BE2C (cell line): ENCODE data around the gene LRRIQ1.

Experiments
- DNase-seq: peaks from one replicate; pipeline ENCODE4 v3.0.0-alpha.2; 2020
- H3K27me3 ChIP-seq: fragments of 250-450 bp; sonication (Bioruptor Pico); 2 replicates; pipeline ENCODE4 v1.5.1; 2020; ENCODE audit warnings: mild to moderate bottlenecking
- H3K36me3 ChIP-seq: fragments of 250-450 bp; sonication (Bioruptor Pico); 2 replicates; pipeline ENCODE4 v1.5.1; 2020; ENCODE audit warnings: mild to moderate bottlenecking
- H3K4me1 ChIP-seq: fragments of 250-450 bp; sonication (Bioruptor Pico); 2 replicates; pipeline ENCODE4 v1.5.1; 2020
- H3K4me3 ChIP-seq: 2 replicates; pipeline ENCODE4 v1.5.1; 2011; ENCODE audit warnings: low read depth, low read length
- H3K9me3 ChIP-seq: fragments of 250-450 bp; sonication (Bioruptor Pico); 2 replicates; pipeline ENCODE4 v1.5.1; 2020
- TF ChIP-seq, protein P1 (sequence below): IDR thresholded peaks from 2 replicates; pipeline ENCODE4 v1.5.1; 2012; ENCODE audit warnings: mild to moderate bottlenecking, low read depth, low read length

The LRRIQ1 gene

GRCh38 chr12:85225501-85225900, 189.3 kb downstream of the LRRIQ1 start:
- Histone ChIP-seq H3K27me3 (no peaks in the 10 kb centered on the region), H3K4me1 (no peaks in the 10 kb centered on the region), H3K4me3 (no peak overlapping the region), H3K9me3 (no peaks in the 10 kb centered on the region), H3K36me3 (no peaks in the 10 kb centered on the region)
- no peak for DNase-seq
- TF ChIP-seq, protein P1, sequence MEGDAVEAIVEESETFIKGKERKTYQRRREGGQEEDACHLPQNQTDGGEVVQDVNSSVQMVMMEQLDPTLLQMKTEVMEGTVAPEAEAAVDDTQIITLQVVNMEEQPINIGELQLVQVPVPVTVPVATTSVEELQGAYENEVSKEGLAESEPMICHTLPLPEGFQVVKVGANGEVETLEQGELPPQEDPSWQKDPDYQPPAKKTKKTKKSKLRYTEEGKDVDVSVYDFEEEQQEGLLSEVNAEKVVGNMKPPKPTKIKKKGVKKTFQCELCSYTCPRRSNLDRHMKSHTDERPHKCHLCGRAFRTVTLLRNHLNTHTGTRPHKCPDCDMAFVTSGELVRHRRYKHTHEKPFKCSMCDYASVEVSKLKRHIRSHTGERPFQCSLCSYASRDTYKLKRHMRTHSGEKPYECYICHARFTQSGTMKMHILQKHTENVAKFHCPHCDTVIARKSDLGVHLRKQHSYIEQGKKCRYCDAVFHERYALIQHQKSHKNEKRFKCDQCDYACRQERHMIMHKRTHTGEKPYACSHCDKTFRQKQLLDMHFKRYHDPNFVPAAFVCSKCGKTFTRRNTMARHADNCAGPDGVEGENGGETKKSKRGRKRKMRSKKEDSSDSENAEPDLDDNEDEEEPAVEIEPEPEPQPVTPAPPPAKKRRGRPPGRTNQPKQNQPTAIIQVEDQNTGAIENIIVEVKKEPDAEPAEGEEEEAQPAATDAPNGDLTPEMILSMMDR: no peak

GRCh38 chr12:85237327-85237726, 201.2 kb downstream of the LRRIQ1 start:
- H3K36me3 ChIP-seq: no peaks in the 10 kb centered on the region
- no peak overlapping the region for H3K4me3 ChIP-seq
- no peak for DNase-seq
- no peaks in the 10 kb centered on the region; the same call in none of the 2 replicates for H3K27me3 ChIP-seq
- no peaks in the 10 kb centered on the region for H3K9me3 ChIP-seq
- TF ChIP-seq, protein P1: no peak
- no peaks in the 10 kb centered on the region for H3K4me1 ChIP-seq

- DNase-seq: no peak
- Histone ChIP-seq H3K4me3 (no peak overlapping the region), H3K9me3 (no peaks in the 10 kb centered on the region), H3K36me3 (no peaks in the 10 kb centered on the region), H3K4me1 (no peaks in the 10 kb centered on the region), H3K27me3 (no peaks in the 10 kb centered on the region; the same call in none of the 2 replicates)
- TF ChIP-seq, protein P1: no peak
These were observed 208.4 kb downstream of the LRRIQ1 start for GRCh38 chr12:85244561-85244960.

GRCh38 chr12:85253853-85254252, 217.7 kb downstream of the LRRIQ1 start:
- no peaks in the 10 kb centered on the region for H3K36me3 ChIP-seq
- H3K4me1 ChIP-seq: no peaks in the 10 kb centered on the region
- TF ChIP-seq, protein P1: no peak
- H3K9me3 ChIP-seq: no peaks in the 10 kb centered on the region
- H3K4me3 ChIP-seq: no peak overlapping the region
- 0 out of 2 replicates have a peak, but pooled peaks cover 3% of the 10 kb centered on the region for H3K27me3 ChIP-seq
- no peak for DNase-seq

DNA sequence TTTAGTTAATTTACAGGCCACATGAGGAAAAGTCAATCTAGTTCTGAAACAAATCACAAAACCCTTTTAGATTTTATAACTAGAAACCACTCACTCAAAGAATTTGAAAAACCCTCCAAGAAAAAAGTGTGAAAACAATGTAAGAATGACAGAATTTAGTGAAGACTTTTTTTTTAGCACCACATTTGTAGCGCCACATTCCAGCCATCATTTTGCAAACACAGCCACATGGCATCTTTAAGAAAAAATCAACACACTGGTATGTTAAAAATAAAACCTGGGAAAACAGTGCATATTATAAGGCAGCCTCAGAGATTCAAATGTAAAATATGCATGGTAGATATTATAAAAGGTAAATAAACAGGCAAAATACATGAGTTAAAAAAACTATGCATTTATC, 221.5 kb downstream of the LRRIQ1 start:
- no peak for DNase-seq
- H3K9me3 ChIP-seq: no peaks in the 10 kb centered on the region
- no peaks in the 10 kb centered on the region for H3K36me3 ChIP-seq
- TF ChIP-seq, protein P1: no peak
- no peak overlapping the region for H3K4me3 ChIP-seq
- peaks cover 9% of the 10 kb centered on the region for H3K27me3 ChIP-seq
- H3K4me1 ChIP-seq: no peaks in the 10 kb centered on the region

DNA sequence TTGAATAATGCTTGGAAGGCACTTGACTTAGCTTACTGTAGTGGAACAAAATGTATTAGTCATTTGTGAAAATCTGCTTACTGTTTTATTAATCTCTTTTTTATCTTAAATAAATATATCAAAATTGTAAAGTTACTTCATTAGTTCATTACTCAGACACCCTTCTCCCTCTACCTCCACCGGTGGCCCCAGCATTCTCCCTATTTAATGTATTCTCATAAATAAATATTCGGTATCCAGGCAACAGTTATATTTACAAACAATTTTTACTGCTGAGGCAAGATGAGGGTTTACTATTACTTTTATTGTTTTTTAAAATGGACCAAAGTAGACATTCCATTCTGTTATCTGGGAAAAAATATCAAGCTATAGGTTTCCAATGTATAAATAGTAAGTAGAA, 224.3 kb downstream of the LRRIQ1 start:
- Histone ChIP-seq H3K9me3 (no peaks in the 10 kb centered on the region), H3K27me3 (peaks cover 16% of the 10 kb centered on the region), H3K4me1 (no peaks in the 10 kb centered on the region), H3K4me3 (no peak overlapping the region), H3K36me3 (no peaks in the 10 kb centered on the region)
- TF ChIP-seq, protein P1: no peak
- DNase-seq: no peak
